Astrocyte (in vitro differentiated cells and primary cell): ENCODE measurements around the gene PRDM10.

ENCODE experiments used
- CTCF ChIP-seq: IDR thresholded peaks from 2 replicates; pipeline ENCODE4 v1.5.1; 2011; ENCODE audit warnings: low read depth, mild to moderate bottlenecking, inconsistent platforms, low read length, moderate library complexity; ENCODE audit not compliant: insufficient read depth
- EZH2 ChIP-seq: IDR thresholded peaks from 2 replicates; pipeline ENCODE4 v1.6.1; 2012; ENCODE audit warnings: mild to moderate bottlenecking, low read length, inconsistent platforms; ENCODE audit not compliant: insufficient read depth

GRCh38 chr11:129999407-129999806, 3.2 kb downstream of the PRDM10 start:
- TF ChIP-seq CTCF (no peak), EZH2 (no peak)
